ENCODE results near the gene NAT9.

DNA sequence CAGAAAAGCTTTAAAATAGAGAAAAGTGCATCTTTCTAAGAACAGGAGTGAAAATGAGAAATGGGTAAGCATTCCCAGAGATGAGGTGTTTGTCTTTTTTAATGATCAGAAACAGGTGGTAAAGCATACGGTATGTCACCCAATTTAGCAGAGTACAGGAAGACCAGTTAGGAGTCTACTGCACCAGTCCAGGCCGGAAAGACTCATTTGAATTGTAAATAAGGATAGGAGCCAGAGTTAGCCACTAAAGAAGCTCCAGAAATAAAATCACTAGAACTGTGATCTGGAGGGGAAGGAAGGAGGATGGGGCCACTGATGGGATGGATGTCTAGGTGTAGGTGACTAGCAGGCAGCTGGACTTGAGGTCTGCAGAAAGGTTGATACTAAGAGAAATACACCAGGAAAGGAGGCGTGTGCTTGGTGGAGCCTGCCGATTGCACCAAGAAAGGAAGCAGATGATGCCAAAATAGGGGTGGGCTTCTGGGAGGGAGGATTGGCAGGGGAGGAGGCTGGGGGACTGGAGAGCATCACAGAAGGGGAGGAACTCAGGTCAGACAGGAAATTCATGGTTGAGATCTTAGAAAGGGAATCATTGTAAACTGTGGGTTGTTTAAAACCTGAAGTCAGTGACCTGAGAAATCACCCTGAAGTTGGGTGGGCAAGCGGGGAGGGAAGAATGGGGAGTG is 8.1 kb upstream of the NAT9 start:
- no peak for TF ChIP-seq CTCF (conservative IDR thresholded peaks at IDR 0.05; ENCODE audit: low read depth in 2 of 2)
- no peak for TF ChIP-seq JUNB (IDR thresholded peaks at IDR 0.05; ENCODE audit: unreplicated experiment)
- TF ChIP-seq EZH2 (IDR thresholded peaks at IDR 0.05; ENCODE audit: low read depth, unreplicated experiment): no peak
- TF ChIP-seq, protein P1, sequence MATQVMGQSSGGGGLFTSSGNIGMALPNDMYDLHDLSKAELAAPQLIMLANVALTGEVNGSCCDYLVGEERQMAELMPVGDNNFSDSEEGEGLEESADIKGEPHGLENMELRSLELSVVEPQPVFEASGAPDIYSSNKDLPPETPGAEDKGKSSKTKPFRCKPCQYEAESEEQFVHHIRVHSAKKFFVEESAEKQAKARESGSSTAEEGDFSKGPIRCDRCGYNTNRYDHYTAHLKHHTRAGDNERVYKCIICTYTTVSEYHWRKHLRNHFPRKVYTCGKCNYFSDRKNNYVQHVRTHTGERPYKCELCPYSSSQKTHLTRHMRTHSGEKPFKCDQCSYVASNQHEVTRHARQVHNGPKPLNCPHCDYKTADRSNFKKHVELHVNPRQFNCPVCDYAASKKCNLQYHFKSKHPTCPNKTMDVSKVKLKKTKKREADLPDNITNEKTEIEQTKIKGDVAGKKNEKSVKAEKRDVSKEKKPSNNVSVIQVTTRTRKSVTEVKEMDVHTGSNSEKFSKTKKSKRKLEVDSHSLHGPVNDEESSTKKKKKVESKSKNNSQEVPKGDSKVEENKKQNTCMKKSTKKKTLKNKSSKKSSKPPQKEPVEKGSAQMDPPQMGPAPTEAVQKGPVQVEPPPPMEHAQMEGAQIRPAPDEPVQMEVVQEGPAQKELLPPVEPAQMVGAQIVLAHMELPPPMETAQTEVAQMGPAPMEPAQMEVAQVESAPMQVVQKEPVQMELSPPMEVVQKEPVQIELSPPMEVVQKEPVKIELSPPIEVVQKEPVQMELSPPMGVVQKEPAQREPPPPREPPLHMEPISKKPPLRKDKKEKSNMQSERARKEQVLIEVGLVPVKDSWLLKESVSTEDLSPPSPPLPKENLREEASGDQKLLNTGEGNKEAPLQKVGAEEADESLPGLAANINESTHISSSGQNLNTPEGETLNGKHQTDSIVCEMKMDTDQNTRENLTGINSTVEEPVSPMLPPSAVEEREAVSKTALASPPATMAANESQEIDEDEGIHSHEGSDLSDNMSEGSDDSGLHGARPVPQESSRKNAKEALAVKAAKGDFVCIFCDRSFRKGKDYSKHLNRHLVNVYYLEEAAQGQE (IDR thresholded peaks at IDR 0.05; ENCODE audit: unreplicated experiment): no peak
